ENCODE results near the gene CLEC5A. TPM values are rescaled to one million over a fixed set of nuclear protein-coding genes. Genes with fewer than 3 reads are reported as not detected.
"Not testable (repeated sequence)": the region's sequence is repeated elsewhere in the genome, so short reads cannot be mapped to it uniquely, and the experiment has no call there.

The CLEC5A gene
- total RNA-seq, 1 donor from 2014 or later, result not detected

DNA sequence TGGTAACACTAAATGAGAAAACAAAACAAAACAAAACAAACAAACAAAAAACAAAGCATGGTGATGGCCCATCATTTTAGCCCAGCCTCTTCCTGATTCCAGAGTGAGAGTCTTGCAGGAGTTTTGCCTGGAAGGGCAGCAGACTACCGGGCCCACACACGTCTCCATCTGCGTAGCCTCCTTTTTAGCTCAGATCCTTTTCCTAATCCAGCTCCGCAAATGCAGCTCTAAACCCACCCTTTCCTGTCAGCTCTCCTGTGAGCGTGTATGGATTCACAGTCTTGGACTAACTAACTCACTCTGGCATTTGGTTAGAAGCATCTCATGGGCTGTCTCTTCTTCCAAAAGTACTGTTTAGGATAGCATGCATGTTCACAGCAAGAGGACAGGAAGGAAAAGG lies 16.6 kb downstream of the CLEC5A start:
- H3K4me1 Mint-ChIP-seq (ENCODE audit: low read depth), result no peaks in the 10 kb centered on the region
- intact Hi-C loops (cut with micrococcal nuclease), result no loop called here
- H3K27me3 Mint-ChIP-seq (ENCODE audit: insufficient read depth), result no peaks in the 10 kb centered on the region
- H3K36me3 Mint-ChIP-seq (ENCODE audit: low read depth), result no peaks in the 10 kb centered on the region
- H3K4me3 Mint-ChIP-seq, result no peak overlapping the region
- no peak for DNase-seq (ENCODE audit: low spot score)
- peaks cover 10% of the 10 kb centered on the region for H3K9me3 Mint-ChIP-seq
- H3K27ac Mint-ChIP-seq, result no peak overlapping the region

DNA sequence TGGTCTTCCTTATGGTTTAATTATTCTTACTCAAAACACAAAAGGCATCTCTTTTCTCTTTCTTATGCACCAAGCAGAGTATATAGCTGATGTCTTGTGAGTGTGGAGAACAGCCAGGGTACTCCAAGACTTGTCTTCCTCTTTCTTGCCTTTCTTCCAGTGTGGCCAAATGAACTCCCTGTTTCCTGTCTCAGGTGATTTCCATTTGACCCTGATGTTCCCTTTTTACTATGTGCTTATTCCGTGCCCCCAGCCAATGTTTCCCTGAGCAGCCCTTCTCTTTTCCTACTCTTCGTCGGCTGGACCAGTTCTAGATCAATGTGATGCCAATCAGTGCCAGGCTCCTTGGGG lies 18.0 kb downstream of the CLEC5A start:
- no peaks in the 10 kb centered on the region for H3K36me3 Mint-ChIP-seq (ENCODE audit: low read depth)

DNA sequence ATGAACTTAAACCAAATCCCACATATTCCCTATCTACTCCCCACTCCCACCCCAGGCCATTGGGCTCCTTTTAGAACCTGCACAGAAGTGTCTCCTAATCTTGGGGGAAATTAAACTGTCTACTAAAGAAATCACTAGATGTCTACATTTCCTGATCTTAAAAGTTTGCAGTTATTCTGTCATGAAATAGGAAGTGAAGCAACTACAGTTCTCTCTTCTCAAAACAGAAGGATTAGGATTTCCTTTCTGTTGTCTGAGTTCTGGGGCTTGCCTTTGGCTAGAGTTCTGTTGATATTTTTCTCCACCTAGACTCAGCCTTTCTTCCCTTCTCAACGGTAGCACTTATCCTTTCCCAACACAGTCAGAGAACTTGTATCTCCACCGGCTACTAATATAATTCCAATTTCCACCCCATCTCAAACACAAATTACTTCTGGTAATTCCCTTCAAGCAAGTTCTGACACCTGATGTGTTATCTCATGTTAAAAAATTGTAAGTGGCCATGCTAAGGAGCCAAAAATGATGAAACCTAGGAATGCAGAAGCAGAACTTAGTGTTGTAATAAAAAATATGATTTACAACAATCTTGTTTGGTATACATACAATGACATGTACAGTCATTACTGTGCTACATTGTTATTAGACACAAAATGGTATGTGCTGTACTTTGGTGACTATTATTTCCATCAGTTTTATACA lies 18.5 kb downstream of the CLEC5A start:
- intact Hi-C loops (cut with micrococcal nuclease), result no loop called here
- Mint-ChIP-seq H3K27ac (no peak overlapping the region), H3K36me3 (ENCODE audit: low read depth) (no peaks in the 10 kb centered on the region), H3K9me3 (peaks cover 10% of the 10 kb centered on the region), H3K4me1 (ENCODE audit: low read depth) (no peaks in the 10 kb centered on the region), H3K4me3 (no peak overlapping the region), H3K27me3 (ENCODE audit: insufficient read depth) (no peaks in the 10 kb centered on the region)
- no peak for DNase-seq (ENCODE audit: low spot score)

More for the DNA sequence above, 18.0 kb downstream of the CLEC5A start:
- Mint-ChIP-seq H3K27me3 (ENCODE audit: insufficient read depth) (no peaks in the 10 kb centered on the region), H3K4me3 (no peak overlapping the region), H3K9me3 (peaks cover 10% of the 10 kb centered on the region), H3K27ac (no peak overlapping the region), H3K4me1 (ENCODE audit: low read depth) (no peaks in the 10 kb centered on the region)
- DNase-seq (ENCODE audit: low spot score), result no peak
- intact Hi-C loops (cut with micrococcal nuclease), result no loop called here

DNA sequence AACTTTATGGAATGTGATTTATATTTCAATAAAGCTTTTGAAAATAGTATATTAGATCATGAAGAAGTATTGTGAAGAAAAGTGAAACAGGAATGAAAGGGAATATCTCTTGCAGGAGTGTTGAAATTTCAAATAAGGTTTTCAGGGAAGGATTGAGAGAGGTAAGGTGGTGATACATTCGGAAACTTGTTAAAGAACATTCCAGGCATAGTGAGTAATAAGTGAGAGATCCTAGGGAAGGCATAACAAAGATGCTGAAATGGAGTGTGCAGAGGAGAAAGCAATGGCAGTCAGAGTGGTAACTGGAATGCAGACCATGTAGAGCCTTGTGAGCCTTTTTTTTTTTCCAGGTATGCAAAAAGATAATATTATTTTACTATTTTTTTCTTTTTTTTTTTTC lies 26.5 kb downstream of the CLEC5A start:
- Mint-ChIP-seq H3K4me3 (no peak overlapping the region), H3K9me3 (no peaks in the 10 kb centered on the region), H3K4me1 (ENCODE audit: low read depth) (no peaks in the 10 kb centered on the region), H3K36me3 (ENCODE audit: low read depth) (no peaks in the 10 kb centered on the region), H3K27me3 (ENCODE audit: insufficient read depth) (no peaks in the 10 kb centered on the region), H3K27ac (no peak overlapping the region)
- no peak for DNase-seq (ENCODE audit: low spot score)
- intact Hi-C loops (cut with micrococcal nuclease), result no loop called here

DNA sequence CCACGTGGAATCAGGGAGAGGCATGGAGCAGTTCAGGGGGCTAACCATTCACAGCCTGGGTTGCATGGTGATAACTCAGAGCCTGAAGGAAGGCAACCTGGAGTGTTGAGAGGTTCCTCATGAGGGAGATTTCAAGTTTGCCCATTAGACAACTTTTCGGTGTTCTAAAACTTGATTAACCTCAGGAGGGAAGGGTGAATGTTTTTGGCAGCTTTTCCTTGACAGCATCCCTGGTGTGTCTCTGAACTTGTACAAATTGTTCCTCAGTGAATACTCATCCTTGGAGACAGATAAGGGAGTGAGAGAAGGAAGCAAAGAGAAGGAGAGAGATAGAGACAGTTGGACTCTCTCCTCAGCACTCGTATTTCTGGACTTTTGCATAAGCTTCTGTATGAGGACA lies 30.7 kb downstream of the CLEC5A start, which contains the start of gene OR9A4:
OR9A4 (plus strand) TSS at position 301 of the 400 bp plus-strand sequence. CDS start 2,477 bp downstream, outside the sequence.
- no peak within 1 kb of the TSS for H3K27ac Mint-ChIP-seq
- H3K9me3 Mint-ChIP-seq, result no peaks in the 10 kb centered on the region
- DNase-seq (ENCODE audit: low spot score), result no peak
- no peaks in the 10 kb centered on the region for H3K27me3 Mint-ChIP-seq (ENCODE audit: insufficient read depth)
- intact Hi-C loops (cut with micrococcal nuclease), result no loop called here
- H3K36me3 Mint-ChIP-seq (ENCODE audit: low read depth), result no peaks in the 10 kb centered on the region
- H3K4me3 Mint-ChIP-seq, result no peak within 1 kb of the TSS
- H3K4me1 Mint-ChIP-seq (ENCODE audit: low read depth), result no peaks in the 10 kb centered on the region

DNA sequence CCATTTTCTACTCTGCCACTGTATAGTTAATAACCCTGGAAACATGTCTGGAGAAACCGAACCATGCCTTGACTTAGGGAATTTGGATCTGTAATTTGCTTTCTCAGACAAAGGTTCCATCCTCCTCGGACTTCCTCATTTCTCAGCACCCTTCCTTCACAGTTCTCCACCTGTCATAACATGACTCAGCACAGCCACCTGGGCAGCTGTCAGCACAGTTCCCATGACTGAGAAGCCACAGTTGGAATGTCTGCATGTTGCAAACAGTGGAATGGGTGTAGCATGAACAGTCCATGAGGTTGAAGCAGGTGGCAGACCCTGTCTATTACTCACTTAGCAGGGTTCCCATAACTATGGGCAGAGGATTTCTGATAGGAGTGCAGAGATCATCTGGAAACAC lies 31.2 kb downstream of the CLEC5A start:
- no peak overlapping the region for H3K4me3 Mint-ChIP-seq
- H3K27me3 Mint-ChIP-seq (ENCODE audit: insufficient read depth), result no peaks in the 10 kb centered on the region
- no peak for DNase-seq (ENCODE audit: low spot score)
- H3K9me3 Mint-ChIP-seq, result no peaks in the 10 kb centered on the region
- H3K4me1 Mint-ChIP-seq (ENCODE audit: low read depth), result no peaks in the 10 kb centered on the region
- intact Hi-C loops (cut with micrococcal nuclease), result no loop called here
- H3K36me3 Mint-ChIP-seq (ENCODE audit: low read depth), result no peaks in the 10 kb centered on the region
- H3K27ac Mint-ChIP-seq, result no peak overlapping the region

DNA sequence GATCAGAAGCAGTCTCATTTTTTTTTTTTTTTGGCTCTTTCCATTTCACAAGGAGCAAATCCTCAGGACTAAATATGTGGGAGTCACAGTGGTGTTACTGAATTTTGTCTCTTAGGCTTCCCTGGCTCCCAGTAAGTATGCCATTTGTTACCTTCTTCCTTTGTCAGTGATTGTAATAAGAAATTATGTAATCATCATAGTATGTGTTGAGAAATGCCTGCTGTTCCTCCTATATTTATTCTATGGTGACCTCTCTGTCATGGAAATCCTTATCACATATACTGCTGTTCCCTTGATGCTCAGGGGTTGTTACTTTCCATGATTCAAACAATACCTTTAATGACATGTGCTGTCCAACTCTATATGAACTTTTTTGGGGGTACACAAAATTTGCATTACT lies 35.4 kb downstream of the CLEC5A start:
- no peak for DNase-seq (ENCODE audit: low spot score)
- Mint-ChIP-seq H3K36me3 (ENCODE audit: low read depth) (no peaks in the 10 kb centered on the region), H3K27me3 (ENCODE audit: insufficient read depth) (no peaks in the 10 kb centered on the region), H3K27ac (no peak overlapping the region), H3K9me3 (no peaks in the 10 kb centered on the region), H3K4me1 (ENCODE audit: low read depth) (no peaks in the 10 kb centered on the region), H3K4me3 (no peak overlapping the region)
- intact Hi-C loops (cut with micrococcal nuclease), result no loop called here

DNA sequence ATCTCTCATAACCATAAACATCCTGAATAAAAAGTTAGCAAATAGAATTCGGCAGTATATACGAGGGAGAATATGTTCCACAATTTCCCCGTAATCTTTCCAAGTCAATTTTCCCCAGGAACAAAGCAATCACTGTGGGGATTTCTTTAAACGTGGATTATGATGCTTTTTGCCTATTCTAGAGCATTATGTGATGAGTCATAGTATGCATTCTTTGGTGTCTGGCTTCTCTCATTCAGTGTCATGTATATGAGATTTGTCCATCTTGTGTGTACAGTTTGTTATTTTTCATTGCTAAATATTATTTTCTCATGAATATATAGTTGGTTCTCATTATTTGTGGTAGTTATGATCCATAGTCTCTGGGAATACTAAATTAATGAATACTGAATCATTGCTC lies 40.5 kb downstream of the CLEC5A start:
- Mint-ChIP-seq H3K27me3 (ENCODE audit: insufficient read depth) (no peaks in the 10 kb centered on the region), H3K9me3 (no peaks in the 10 kb centered on the region), H3K27ac (no peak overlapping the region), H3K4me3 (no peak overlapping the region), H3K36me3 (ENCODE audit: low read depth) (no peaks in the 10 kb centered on the region), H3K4me1 (ENCODE audit: low read depth) (no peaks in the 10 kb centered on the region)
- DNase-seq (ENCODE audit: low spot score), result no peak
- intact Hi-C loops (cut with micrococcal nuclease), result no loop called here

DNA sequence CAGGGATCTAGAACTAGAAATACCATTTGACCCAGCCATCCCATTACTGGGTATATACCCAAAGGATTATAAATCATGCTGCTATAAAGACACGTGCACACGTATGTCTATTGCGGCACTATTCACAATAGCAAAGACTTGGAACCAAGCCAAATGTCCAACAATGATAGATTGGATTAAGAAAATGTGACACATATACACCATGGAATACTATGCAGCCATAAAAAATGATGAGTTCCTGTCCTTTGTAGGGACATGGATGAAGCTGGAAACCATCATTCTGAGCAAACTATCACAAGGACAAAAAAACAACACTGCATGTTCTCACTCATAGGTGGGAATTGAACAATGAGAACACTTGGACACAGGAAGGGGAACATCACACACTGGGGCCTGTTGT lies 47.4 kb downstream of the CLEC5A start:
- H3K4me1 Mint-ChIP-seq (ENCODE audit: low read depth); H3K27ac Mint-ChIP-seq; H3K9me3 Mint-ChIP-seq; intact Hi-C loops (cut with micrococcal nuclease); H3K4me3 Mint-ChIP-seq; H3K27me3 Mint-ChIP-seq (ENCODE audit: insufficient read depth); H3K36me3 Mint-ChIP-seq (ENCODE audit: low read depth); DNase-seq (ENCODE audit: low spot score): not testable (repeated sequence)

DNA sequence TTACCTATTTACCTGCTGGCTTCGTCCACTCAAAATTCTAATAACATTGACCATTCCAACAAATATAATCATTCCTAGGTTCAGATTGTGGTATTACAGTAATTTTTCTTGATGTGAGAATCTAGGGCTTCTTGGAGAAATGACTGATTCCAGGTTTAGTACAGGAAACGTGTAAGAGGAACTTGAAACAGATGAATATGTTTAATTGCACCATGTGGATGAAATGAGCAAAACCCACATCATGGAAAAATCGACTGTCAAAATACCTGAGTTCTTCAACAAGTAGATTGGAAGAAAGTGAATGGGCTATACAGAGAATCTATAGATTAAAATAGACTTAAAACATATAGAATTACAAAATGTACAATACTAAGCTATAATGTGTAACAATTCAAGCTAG lies 55.4 kb downstream of the CLEC5A start:
- DNase-seq (ENCODE audit: low spot score), result no peak
- no peaks in the 10 kb centered on the region for H3K36me3 Mint-ChIP-seq (ENCODE audit: low read depth)
- H3K4me1 Mint-ChIP-seq (ENCODE audit: low read depth), result no peaks in the 10 kb centered on the region
- intact Hi-C loops (cut with micrococcal nuclease), result no loop called here
- H3K27ac Mint-ChIP-seq, result no peak overlapping the region
- no peaks in the 10 kb centered on the region for H3K27me3 Mint-ChIP-seq (ENCODE audit: insufficient read depth)
- H3K4me3 Mint-ChIP-seq, result no peak overlapping the region
- no peaks in the 10 kb centered on the region for H3K9me3 Mint-ChIP-seq

DNA sequence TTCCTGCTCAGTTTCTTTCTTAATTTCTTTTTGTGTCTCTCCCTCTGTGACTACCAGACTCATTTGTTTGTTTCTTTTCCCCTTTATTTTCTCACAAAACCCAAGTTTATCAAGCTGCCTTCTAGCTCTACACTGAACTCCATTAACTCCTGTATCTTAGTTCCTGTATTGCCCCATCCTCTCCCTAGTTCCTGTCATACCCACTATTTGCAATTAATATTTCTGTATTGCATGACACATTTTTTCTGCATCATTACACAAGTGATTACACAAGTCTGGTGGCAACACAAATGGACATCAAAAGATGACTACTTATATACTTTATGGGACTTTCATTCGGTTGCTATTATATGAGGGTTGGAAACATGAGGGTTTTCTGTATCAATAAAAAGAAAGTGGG lies 57.5 kb downstream of the CLEC5A start:
- Mint-ChIP-seq H3K27me3 (ENCODE audit: insufficient read depth) (no peaks in the 10 kb centered on the region), H3K36me3 (ENCODE audit: low read depth) (no peaks in the 10 kb centered on the region), H3K9me3 (no peaks in the 10 kb centered on the region), H3K27ac (no peak overlapping the region), H3K4me3 (no peak overlapping the region), H3K4me1 (ENCODE audit: low read depth) (no peaks in the 10 kb centered on the region)
- intact Hi-C loops (cut with micrococcal nuclease), result no loop called here
- no peak for DNase-seq (ENCODE audit: low spot score)

DNA sequence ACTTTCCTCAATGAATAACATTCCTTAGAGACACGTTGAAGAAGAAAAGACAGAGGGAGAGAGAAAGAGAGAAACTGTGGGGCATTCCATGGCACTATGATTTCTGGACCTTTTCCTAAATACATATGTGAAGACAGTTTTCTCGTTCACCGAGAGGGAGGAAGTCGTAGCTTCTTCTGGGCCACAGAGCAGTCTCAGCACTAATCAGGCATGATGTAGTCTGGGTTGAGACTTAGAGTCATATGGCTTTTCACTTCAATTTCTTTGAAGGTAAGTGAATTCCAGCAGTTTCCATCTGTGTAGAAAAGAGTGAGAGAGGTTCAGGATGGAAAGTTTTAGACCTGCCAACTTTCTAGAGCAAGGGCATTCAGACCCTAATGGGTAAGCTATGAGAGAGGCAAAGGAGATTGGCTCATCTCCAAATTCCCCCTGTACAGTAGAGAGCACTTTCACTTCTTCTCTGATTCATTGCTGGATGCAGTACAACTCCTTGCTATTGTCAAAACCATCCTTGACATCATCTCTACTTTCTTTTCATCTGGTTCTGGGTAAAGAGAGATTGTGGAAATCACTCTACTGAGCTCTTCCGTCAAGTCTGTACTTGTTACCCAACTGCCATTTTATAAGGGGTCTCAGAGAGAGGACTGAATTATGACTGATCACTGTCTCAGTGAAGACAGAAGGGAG lies 62.1 kb downstream of the CLEC5A start:
- no peaks in the 10 kb centered on the region for H3K4me1 Mint-ChIP-seq (ENCODE audit: low read depth)
- DNase-seq (ENCODE audit: low spot score), result no peak
- peaks cover 3% of the 10 kb centered on the region for H3K9me3 Mint-ChIP-seq
- H3K27ac Mint-ChIP-seq, result no peak overlapping the region
- H3K4me3 Mint-ChIP-seq, result no peak overlapping the region
- no peaks in the 10 kb centered on the region for H3K27me3 Mint-ChIP-seq (ENCODE audit: insufficient read depth)
- intact Hi-C loops (cut with micrococcal nuclease), result no loop called here
- no peaks in the 10 kb centered on the region for H3K36me3 Mint-ChIP-seq (ENCODE audit: low read depth)

DNA sequence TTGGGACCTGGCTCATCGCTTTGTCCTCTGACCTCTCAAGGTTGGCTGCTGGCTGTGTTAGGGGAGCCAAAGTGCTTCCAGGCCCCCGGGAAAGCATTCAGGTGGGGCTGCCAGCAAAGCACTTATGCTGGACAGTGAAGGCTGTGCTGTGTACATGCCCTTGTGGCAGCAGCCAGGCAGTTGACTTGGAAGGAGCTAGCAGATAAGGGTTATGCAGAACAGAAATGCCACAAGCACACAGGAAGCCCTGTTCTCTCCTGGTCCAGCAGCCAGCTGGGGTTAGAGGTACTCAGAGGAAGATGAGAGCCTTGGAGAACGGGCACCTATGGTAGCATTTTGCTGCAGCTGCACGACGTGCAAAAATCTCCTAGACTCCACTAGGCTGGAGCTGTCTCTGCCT lies 65.8 kb downstream of the CLEC5A start:
- peaks cover 3% of the 10 kb centered on the region for H3K9me3 Mint-ChIP-seq
- H3K36me3 Mint-ChIP-seq (ENCODE audit: low read depth), result no peaks in the 10 kb centered on the region
- H3K4me3 Mint-ChIP-seq, result no peak overlapping the region
- no peak overlapping the region for H3K27ac Mint-ChIP-seq
- DNase-seq (ENCODE audit: low spot score), result no peak
- intact Hi-C loops (cut with micrococcal nuclease), result no loop called here
- no peaks in the 10 kb centered on the region for H3K4me1 Mint-ChIP-seq (ENCODE audit: low read depth)
- no peaks in the 10 kb centered on the region for H3K27me3 Mint-ChIP-seq (ENCODE audit: insufficient read depth)

All from activated T-helper 1 cell treated with anti-CD3 and anti-CD28 coated beads, Interleukin-12 subunit alpha, Interleukin-12 subunit beta, Interleukin-2, Interleukin-4 antibody, amounts not matched to agents 30 ng/mL and 10 ng/mL and 1 ng/mL, durations not matched to agents 14 hours and 24 hours and 36 hours (primary cell).